Pancreas (tissue), 10 donors: Measurements from ENCODE around the gene ABCC11. TPM values are rescaled to one million over a fixed set of nuclear protein-coding genes. Genes with fewer than 3 reads are reported as not detected.
A peak's percentile ranks its signal among the peaks of the same experiment; 100 is the strongest.

Experiments
- ATAC-seq, 4 donors: fragments of 200-7000 bp; cut with Tn5 transposase; one replicate each; pipeline versions ENCODE4 v1.8.0 to v1.9.1; 2020; ENCODE audit warnings: mild to moderate bottlenecking in 4 of 4, moderate library complexity in 4 of 4
- DNase-seq, 6 donors: peaks; one replicate each; pipeline ENCODE4 v3.0.0-alpha.2; 2020
- FAIRE-seq: peaks from 2 replicates; lab custom pipeline; 2012; peaks lifted over from hg19 to GRCh38; lab: Jason Lieb, UNC
- H3K27ac ChIP-seq, 4 donors: fragments of 200-600 bp; sonication (generic); 1 replicate in 3 of 4; 2 replicates in 1 of 4; pipeline versions ENCODE4 v1.5.0 to v1.8.0; 2020
- H3K27me3 ChIP-seq, 4 donors: fragments of 200-600 bp; one replicate each; pipeline ENCODE4 v1.8.0; 2021
- H3K36me3 ChIP-seq, 3 donors: fragments of 200-600 bp; sonication (generic) in 1 of 3; one replicate each; pipeline versions ENCODE4 v1.5.0 to v1.8.0; 2020 to 2021
- H3K4me1 ChIP-seq, 3 donors: fragments of 200-600 bp; one replicate each; pipeline ENCODE4 v1.8.0; 2021
- H3K4me3 ChIP-seq, 4 donors: fragments of 200-600 bp; sonication (generic) in 2 of 4; one replicate each; pipeline versions ENCODE4 v1.5.0 to v1.8.0; 2020 to 2021
- H3K9me3 ChIP-seq, 4 donors: fragments of 200-600 bp; one replicate each; pipeline ENCODE4 v1.8.0; 2021
- WGBS, 2 donors: extraction: QIAGEN DNeasy Blood & Tissue Kit; methylation state at CpG; one replicate each; pipeline ENCODE4 v1.1.7; 2013; 5-methylcytosine and 5-hydroxymethylcytosine counted together
- intact Hi-C, 3 donors: fragments of 100-400 bp; cut with DNase I; formaldehyde crosslinking; loops; one replicate each; pipeline versions ENCODE4 v1.11.1 to v1.14.2; 2022
- polyA plus RNA-seq, 2 donors: library from polyadenylated mRNA; stranded (reverse); fragments of 200-250 nt; gene quantifications; one replicate each; pipeline ENCODE4 v1.2.3, GENCODE V29; 2013
- total RNA-seq, 6 donors: library from RNA; stranded (reverse); fragmentation: NEBNext Ultra II Directional in 4 of 6; extraction: Animal tissue kit (Norgen Biotek cat#: 25700) in 4 of 6; gene quantifications; one replicate each; pipeline versions ENCODE4 v1.2.1 to v1.2.4, GENCODE V29; 2021 to 2023
- TF ChIP-seq, protein P1 (sequence below), 4 donors: fragments of 200-600 bp; sonication (generic) in 3 of 4; IDR thresholded peaks; one replicate each; pipeline versions ENCODE4 v1.5.0 to v1.8.0; 2021; ENCODE audit warnings: antibody characterized with exemption in 4 of 4
- donor health status: healthy with polysubstance abuse.
- donor health status: DM: no; HTN: no; CAD: no; lungs with moderate emphysema.
- donor health status: DM: no; HTN: no; CAD: no.
- donor health status: control.
- donor health status: control.
- donor health status: Bipolar disorder and iron deficiency.
- donor health status: DM: yes; HTN: yes; CAD: no.
- donor health status: DM: no; HTN: no; CAD: no.
- donor health status: DM: no; HTN: no; CAD: no.
- donor health status: DM: yes; HTN: yes; CAD: no.

ABCC11 gene
- total and polyA plus RNA-seq, 8 donors: 0.11 to 0.41 (median 0.26) TPM; not detected in 1

DNA sequence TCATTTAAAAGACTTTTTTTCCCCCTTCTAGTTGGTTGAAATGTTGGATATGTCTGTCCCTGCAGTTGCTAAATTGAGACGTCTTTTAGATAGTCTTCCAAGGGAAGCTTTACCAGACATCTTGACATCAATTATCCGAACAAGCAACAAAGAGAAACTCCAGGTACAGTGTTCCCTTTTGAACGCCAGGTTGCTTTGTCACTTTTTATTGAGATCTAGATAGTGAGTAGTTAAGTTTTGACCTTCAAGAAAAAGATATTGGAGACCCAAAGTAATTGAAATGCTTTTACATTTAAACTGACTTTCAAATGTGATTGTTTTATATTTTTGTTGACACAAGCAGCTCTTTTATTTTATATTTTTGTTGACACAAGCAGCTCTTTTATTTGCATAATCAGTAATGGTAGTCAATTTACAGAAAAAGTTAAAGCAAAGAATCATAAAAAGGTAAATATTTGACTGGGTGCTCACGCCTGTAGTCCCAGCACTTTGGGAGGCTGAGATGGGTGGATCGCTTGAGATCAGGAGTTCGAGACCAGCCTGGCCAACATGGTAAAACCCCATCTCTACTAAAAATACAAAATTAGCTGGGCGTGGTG, 9.3 kb upstream of the ABCC11 start:
- intact Hi-C loops: no loop called here
- Histone ChIP-seq H3K9me3 (no peaks in the 10 kb centered on the region), H3K27ac (no peak overlapping the region), H3K27me3 (no peaks in the 10 kb centered on the region), H3K4me3 (no peak overlapping the region), H3K4me1 (peaks cover 7 to 11% (median 10%) of the 10 kb centered on the region in 3 donors), H3K36me3 (peaks cover 0 to 15% (median 7%) of the 10 kb centered on the region in 3 donors)
- WGBS, 2 donors: 73 to 77% methylated on average over 7 of the region's 7 CpGs
- FAIRE-seq: no peak
- TF ChIP-seq, protein P1, sequence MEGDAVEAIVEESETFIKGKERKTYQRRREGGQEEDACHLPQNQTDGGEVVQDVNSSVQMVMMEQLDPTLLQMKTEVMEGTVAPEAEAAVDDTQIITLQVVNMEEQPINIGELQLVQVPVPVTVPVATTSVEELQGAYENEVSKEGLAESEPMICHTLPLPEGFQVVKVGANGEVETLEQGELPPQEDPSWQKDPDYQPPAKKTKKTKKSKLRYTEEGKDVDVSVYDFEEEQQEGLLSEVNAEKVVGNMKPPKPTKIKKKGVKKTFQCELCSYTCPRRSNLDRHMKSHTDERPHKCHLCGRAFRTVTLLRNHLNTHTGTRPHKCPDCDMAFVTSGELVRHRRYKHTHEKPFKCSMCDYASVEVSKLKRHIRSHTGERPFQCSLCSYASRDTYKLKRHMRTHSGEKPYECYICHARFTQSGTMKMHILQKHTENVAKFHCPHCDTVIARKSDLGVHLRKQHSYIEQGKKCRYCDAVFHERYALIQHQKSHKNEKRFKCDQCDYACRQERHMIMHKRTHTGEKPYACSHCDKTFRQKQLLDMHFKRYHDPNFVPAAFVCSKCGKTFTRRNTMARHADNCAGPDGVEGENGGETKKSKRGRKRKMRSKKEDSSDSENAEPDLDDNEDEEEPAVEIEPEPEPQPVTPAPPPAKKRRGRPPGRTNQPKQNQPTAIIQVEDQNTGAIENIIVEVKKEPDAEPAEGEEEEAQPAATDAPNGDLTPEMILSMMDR (IDR thresholded peaks at IDR 0.05): no peak
- no peak for DNase-seq
- no peak for ATAC-seq

DNA sequence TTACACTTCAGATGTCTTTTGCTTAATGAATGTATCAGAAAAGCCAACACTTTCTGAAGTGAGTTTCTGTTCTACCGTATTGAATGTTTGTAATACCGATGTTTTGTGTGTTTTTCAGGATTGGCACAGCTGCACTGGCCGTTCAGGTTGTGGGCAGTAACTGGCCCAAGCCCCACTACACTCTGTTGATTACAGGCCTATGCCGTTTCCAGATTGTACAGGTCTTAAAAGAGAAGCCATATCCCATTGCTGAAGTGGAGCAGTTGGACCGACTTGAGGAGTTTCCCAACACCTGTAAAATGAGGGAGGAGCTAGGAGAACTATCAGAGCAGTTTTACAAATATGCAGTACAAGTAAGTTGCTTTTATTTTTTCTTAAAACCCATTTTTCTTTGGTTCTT, 4.7 kb upstream of the ABCC11 start:
- ATAC-seq (peak; percentile 49 to 75 (median 68)), FAIRE-seq (no peak), DNase-seq (peak in 2 of 6 donors; percentile 17 to 18)
- TF ChIP-seq, protein P1 (IDR thresholded peaks at IDR 0.05): no peak
- 17 to 18% methylated on average over 5 of the region's 5 CpGs for WGBS, 2 donors
- intact Hi-C loops: no loop called here
- no peaks in the 10 kb centered on the region for H3K9me3 ChIP-seq
- no peaks in the 10 kb centered on the region for H3K27me3 ChIP-seq
- no peak overlapping the region for H3K4me3 ChIP-seq
- H3K36me3 ChIP-seq: no peaks in the 10 kb centered on the region
- H3K4me1 ChIP-seq: peaks cover 21 to 30% (median 24%) of the 10 kb centered on the region in 3 donors
- H3K27ac ChIP-seq: peak overlapping the region in 1 of 4 donors; percentile 34

DNA sequence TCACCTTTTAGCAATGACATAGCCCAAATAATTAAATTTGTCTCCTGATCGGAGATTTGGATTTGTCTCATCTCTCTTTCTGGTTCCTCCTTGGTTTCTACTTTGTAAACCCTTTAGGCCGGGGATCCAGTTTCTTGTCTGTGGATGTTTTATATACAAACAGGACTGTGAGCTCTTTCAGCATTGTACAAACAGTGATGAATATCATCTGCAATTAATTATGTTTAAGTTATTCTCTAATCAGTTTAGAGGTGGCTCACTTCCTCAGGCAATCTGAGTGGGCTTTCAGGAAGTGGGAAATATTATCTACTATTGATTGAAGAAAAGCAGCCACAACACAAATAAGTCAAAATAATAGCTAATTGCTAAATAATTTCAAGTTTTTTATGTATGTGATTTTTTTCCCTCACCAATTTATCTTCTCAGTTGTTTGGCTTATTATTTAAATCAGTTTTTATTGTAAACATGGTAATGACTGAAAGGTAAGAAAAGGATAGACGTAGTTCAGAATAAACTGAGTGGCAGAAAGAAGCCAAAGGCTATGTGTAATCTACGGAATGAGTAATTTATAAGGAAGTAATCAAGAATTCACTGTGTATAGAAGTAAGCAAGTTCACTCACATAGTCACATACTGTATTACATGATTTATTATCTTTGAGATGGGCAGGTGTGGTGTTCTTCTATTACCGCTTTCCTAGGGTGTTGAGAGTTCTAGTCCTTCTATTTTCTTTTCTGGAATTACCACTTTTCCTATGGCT, 3.4 kb upstream of the ABCC11 start:
- DNase-seq (no peak), ATAC-seq (peak; percentile 51 to 79 (median 58)), FAIRE-seq (peak; percentile 23)
- intact Hi-C loops: no loop called here
- 60 to 63% methylated on average over 5 of the region's 5 CpGs for WGBS, 2 donors
- Histone ChIP-seq H3K4me3 (no peak overlapping the region), H3K36me3 (no peaks in the 10 kb centered on the region), H3K4me1 (peaks cover 34 to 43% (median 35%) of the 10 kb centered on the region in 3 donors), H3K9me3 (no peaks in the 10 kb centered on the region), H3K27me3 (no peaks in the 10 kb centered on the region), H3K27ac (peak overlapping the region in 1 of 4 donors; percentile 34)
- TF ChIP-seq, protein P1 (IDR thresholded peaks at IDR 0.05): no peak

DNA sequence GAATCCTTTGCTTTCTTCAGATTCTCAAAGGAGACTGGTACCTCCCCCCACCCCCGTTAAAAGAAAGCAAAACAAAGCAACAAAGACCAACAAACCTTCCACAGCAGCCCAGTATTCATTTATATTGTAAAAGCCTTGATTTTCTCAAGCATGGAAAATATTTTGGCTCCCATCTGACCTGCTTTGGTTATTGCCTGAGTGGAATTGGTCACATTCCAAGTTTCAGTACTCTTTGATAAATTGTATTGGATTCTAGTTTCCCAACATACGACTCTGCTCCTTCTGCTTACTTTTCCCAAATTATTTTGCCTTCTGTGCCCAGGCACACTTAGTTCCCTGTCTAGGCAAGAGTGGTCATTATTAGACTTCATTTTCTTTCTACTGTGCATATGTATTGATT, 1.3 kb downstream of the ABCC11 start:
- peaks cover 18 to 33% (median 26%) of the 10 kb centered on the region in 3 donors for H3K4me1 ChIP-seq
- ATAC-seq (no peak), FAIRE-seq (no peak), DNase-seq (no peak)
- peak overlapping the region in 3 of 4 donors; percentile 60 to 96 (median 93) for H3K4me3 ChIP-seq
- no peaks in the 10 kb centered on the region for H3K27me3 ChIP-seq
- WGBS, 2 donors: 4 to 9% methylated on average over 2 of the region's 2 CpGs
- H3K9me3 ChIP-seq: no peaks in the 10 kb centered on the region
- intact Hi-C loops: no loop called here
- TF ChIP-seq, protein P1 (IDR thresholded peaks at IDR 0.05): no peak
- H3K36me3 ChIP-seq: no peaks in the 10 kb centered on the region
- peak overlapping the region in 2 of 4 donors; percentile 13 to 91 for H3K27ac ChIP-seq
